Activated naive CD4-positive, alpha-beta T cell treated with anti-CD3 and anti-CD28 coated beads, Interleukin-2, amount 50 U/mL, for 72 hours (primary cell): Measurements from ENCODE around the gene LIN7A. TPM values are rescaled to one million over a fixed set of nuclear protein-coding genes. Genes with fewer than 3 reads are reported as not detected.

ENCODE experiments used
- ATAC-seq, 2 donors: fragments of 150-1000 bp; cut with Tn5 transposase; 2 replicates each; pipeline ENCODE4 v1.10.0; 2021; ENCODE audit warnings: mild to moderate bottlenecking in 2 of 2, moderate library complexity in 2 of 2
- DNase-seq, 2 donors: peaks; one replicate each; pipeline ENCODE4 v3.0.0; 2021 to 2022; ENCODE audit warnings: low spot score in 2 of 2
- H3K27ac Mint-ChIP-seq, 2 donors: one replicate each; pipeline ENCODE4 v1.8.0; 2022; ENCODE audit warnings: mild to moderate bottlenecking in 2 of 2, mixed read lengths in 2 of 2
- H3K36me3 Mint-ChIP-seq, 2 donors: one replicate each; pipeline ENCODE4 v1.8.0; 2022; ENCODE audit warnings: mixed read lengths in 2 of 2
- H3K9me3 Mint-ChIP-seq, 2 donors: one replicate each; pipeline ENCODE4 v1.8.0; 2022; ENCODE audit warnings: mixed read lengths in 2 of 2
- total RNA-seq, 2 donors: library from RNA; stranded (reverse); gene quantifications; one replicate each; pipeline ENCODE4 v1.2.3, GENCODE V29; 2022

The LIN7A gene
- total RNA-seq, 2 donors from 2014 or later: not detected

- no peak overlapping the region for H3K27ac Mint-ChIP-seq
Observed at GRCh38 chr12:80936642-80937390, 918 bp downstream of the LIN7A start.

GRCh38 chr12:80936353-80936641, 1.4 kb downstream of the LIN7A start:
- Mint-ChIP-seq H3K36me3 (peaks cover 0 to 5% of the 10 kb centered on the region in 2 donors), H3K9me3 (peaks cover 0 to 10% of the 10 kb centered on the region in 2 donors), H3K27ac (no peak overlapping the region)
- DNase-seq (no peak), ATAC-seq (no peak)

More at GRCh38 chr12:80936642-80937390, 918 bp downstream of the LIN7A start:
- ATAC-seq: peak in 1 of 2 donors; percentile 22
- DNase-seq: no peak
- peaks cover 0 to 5% of the 10 kb centered on the region in 2 donors for H3K36me3 Mint-ChIP-seq
- peaks cover under 1 to 11% of the 10 kb centered on the region in 2 donors for H3K9me3 Mint-ChIP-seq

GRCh38 chr12:80935111-80935510, 2.6 kb downstream of the LIN7A start:
- ATAC-seq (no peak), DNase-seq (no peak)
- Mint-ChIP-seq H3K9me3 (peaks cover 0 to 10% of the 10 kb centered on the region in 2 donors), H3K36me3 (peaks cover 0 to 5% of the 10 kb centered on the region in 2 donors), H3K27ac (no peak overlapping the region)

GRCh38 chr12:80925983-80926382, 11.8 kb downstream of the LIN7A start:
- peaks cover 0 to 6% of the 10 kb centered on the region in 2 donors for H3K36me3 Mint-ChIP-seq

GRCh38 chr12:80925237-80925636, 12.5 kb downstream of the LIN7A start:
- DNase-seq (no peak), ATAC-seq (no peak)
- Mint-ChIP-seq H3K9me3 (peaks cover 0 to 5% of the 10 kb centered on the region in 2 donors), H3K36me3 (peaks cover 0 to 6% of the 10 kb centered on the region in 2 donors), H3K27ac (no peak overlapping the region)

More at GRCh38 chr12:80925983-80926382, 11.8 kb downstream of the LIN7A start:
- no peak for ATAC-seq
- H3K9me3 Mint-ChIP-seq: peaks cover 0 to 5% of the 10 kb centered on the region in 2 donors
- H3K27ac Mint-ChIP-seq: no peak overlapping the region
- no peak for DNase-seq

GRCh38 chr12:80924437-80924836, 13.3 kb downstream of the LIN7A start:
- Mint-ChIP-seq H3K9me3 (peaks cover 0 to 5% of the 10 kb centered on the region in 2 donors), H3K27ac (no peak overlapping the region), H3K36me3 (peaks cover 0 to 6% of the 10 kb centered on the region in 2 donors)
- no peak for DNase-seq
- ATAC-seq: no peak

GRCh38 chr12:80920006-80920405, 17.7 kb downstream of the LIN7A start:
- DNase-seq (no peak), ATAC-seq (no peak)
- no peaks in the 10 kb centered on the region for H3K36me3 Mint-ChIP-seq
- H3K9me3 Mint-ChIP-seq: peaks cover 13% of the 10 kb centered on the region in 2 donors
- no peak overlapping the region for H3K27ac Mint-ChIP-seq

GRCh38 chr12:80917651-80918050, 20.1 kb downstream of the LIN7A start:
- Mint-ChIP-seq H3K27ac (no peak overlapping the region), H3K9me3 (peaks cover 9 to 20% of the 10 kb centered on the region in 2 donors), H3K36me3 (no peaks in the 10 kb centered on the region)
- DNase-seq: no peak
- no peak for ATAC-seq

GRCh38 chr12:80912901-80913770, 24.6 kb downstream of the LIN7A start:
- ATAC-seq (no peak), DNase-seq (no peak)
- Mint-ChIP-seq H3K9me3 (peaks cover 7 to 18% of the 10 kb centered on the region in 2 donors), H3K27ac (no peak overlapping the region), H3K36me3 (no peaks in the 10 kb centered on the region)

- no peak overlapping the region for H3K27ac Mint-ChIP-seq
- H3K36me3 Mint-ChIP-seq: no peaks in the 10 kb centered on the region
Observed at GRCh38 chr12:80909370-80909769, 28.4 kb downstream of the LIN7A start.

GRCh38 chr12:80902711-80903110, 35.0 kb downstream of the LIN7A start:
- no peak overlapping the region for H3K27ac Mint-ChIP-seq
- DNase-seq (no peak), ATAC-seq (no peak)
- peaks cover 0 to 7% of the 10 kb centered on the region in 2 donors for H3K36me3 Mint-ChIP-seq
- peaks cover 9 to 17% of the 10 kb centered on the region in 2 donors for H3K9me3 Mint-ChIP-seq

More at GRCh38 chr12:80909370-80909769, 28.4 kb downstream of the LIN7A start:
- peaks cover 3 to 5% of the 10 kb centered on the region in 2 donors for H3K9me3 Mint-ChIP-seq
- ATAC-seq (no peak), DNase-seq (no peak)

GRCh38 chr12:80901661-80902060, 36.1 kb downstream of the LIN7A start:
- Mint-ChIP-seq H3K9me3 (peaks cover 8 to 17% of the 10 kb centered on the region in 2 donors), H3K36me3 (peaks cover 0 to 7% of the 10 kb centered on the region in 2 donors), H3K27ac (no peak overlapping the region)
- no peak for ATAC-seq
- no peak for DNase-seq

- DNase-seq: no peak
- ATAC-seq: no peak
- Mint-ChIP-seq H3K36me3 (peaks cover 0 to 5% of the 10 kb centered on the region in 2 donors), H3K27ac (no peak overlapping the region), H3K9me3 (peaks cover 18 to 24% of the 10 kb centered on the region in 2 donors)
Observed at GRCh38 chr12:80895240-80895639, 42.5 kb downstream of the LIN7A start.

GRCh38 chr12:80894179-80894578, 43.6 kb downstream of the LIN7A start:
- Mint-ChIP-seq H3K27ac (no peak overlapping the region), H3K9me3 (peaks cover 19 to 24% of the 10 kb centered on the region in 2 donors), H3K36me3 (no peaks in the 10 kb centered on the region)
- DNase-seq (no peak), ATAC-seq (no peak)

GRCh38 chr12:80892597-80893445, 44.9 kb downstream of the LIN7A start:
- DNase-seq (no peak), ATAC-seq (no peak)
- Mint-ChIP-seq H3K27ac (no peak overlapping the region), H3K36me3 (no peaks in the 10 kb centered on the region), H3K9me3 (peaks cover 18 to 19% of the 10 kb centered on the region in 2 donors)

GRCh38 chr12:80884651-80885050, 53.1 kb downstream of the LIN7A start:
- ATAC-seq (no peak), DNase-seq (no peak)
- Mint-ChIP-seq H3K9me3 (peaks cover 11 to 17% of the 10 kb centered on the region in 2 donors), H3K27ac (no peak overlapping the region), H3K36me3 (no peaks in the 10 kb centered on the region)
